ENCODE measurements around the gene CPNE7.
A peak's percentile ranks its signal among the peaks of the same experiment; 100 is the strongest.

The CPNE7 gene

GRCh38 chr16:89549007-89549700, 26.4 kb upstream of the CPNE7 start:
- DNase-seq (ENCODE audit: low read depth, low spot score): no peak

GRCh38 chr16:89550421-89551007, 25.0 kb upstream of the CPNE7 start:
- no peak for DNase-seq (ENCODE audit: low read depth, low spot score)

GRCh38 chr16:89552329-89552728, 23.2 kb upstream of the CPNE7 start:
- no peak for DNase-seq (ENCODE audit: low read depth, low spot score)

- DNase-seq (ENCODE audit: low read depth, low spot score): no peak
Measured at GRCh38 chr16:89552913-89553312, 22.6 kb upstream of the CPNE7 start.

- DNase-seq (ENCODE audit: low read depth, low spot score): no peak
Measured at GRCh38 chr16:89553733-89554132, 21.8 kb upstream of the CPNE7 start.

GRCh38 chr16:89554343-89554742, 21.2 kb upstream of the CPNE7 start:
- no peak for DNase-seq (ENCODE audit: low read depth, low spot score)

GRCh38 chr16:89555265-89555664, 20.3 kb upstream of the CPNE7 start:
- no peak for DNase-seq (ENCODE audit: low read depth, low spot score)

GRCh38 chr16:89555780-89556179, 19.8 kb upstream of the CPNE7 start:
- no peak for DNase-seq (ENCODE audit: low read depth, low spot score)

- no peak for DNase-seq (ENCODE audit: low read depth, low spot score)
Measured at GRCh38 chr16:89556750-89557689, 18.5 kb upstream of the CPNE7 start.

GRCh38 chr16:89557690-89558490, 17.7 kb upstream of the CPNE7 start:
- no peak for DNase-seq (ENCODE audit: low read depth, low spot score)

- peak; percentile 79 for DNase-seq (ENCODE audit: low read depth, low spot score)
Measured at GRCh38 chr16:89560378-89561141, 15.0 kb upstream of the CPNE7 start, which contains the start of gene RPL13. Gene RPL13 (plus strand): TSS chr16:89560682. CDS start chr16:89560960, 278 bp downstream.

- no peak for DNase-seq (ENCODE audit: low read depth, low spot score)
Measured at GRCh38 chr16:89561142-89561883, 14.2 kb upstream of the CPNE7 start.

GRCh38 chr16:89561884-89562599, 13.5 kb upstream of the CPNE7 start:
- no peak for DNase-seq (ENCODE audit: low read depth, low spot score)

- DNase-seq (ENCODE audit: low read depth, low spot score): peak; percentile 75
Measured at GRCh38 chr16:89562939-89563338, 12.6 kb upstream of the CPNE7 start.

- no peak for DNase-seq (ENCODE audit: low read depth, low spot score)
Measured at GRCh38 chr16:89563639-89564392, 11.7 kb upstream of the CPNE7 start.

- no peak for DNase-seq (ENCODE audit: low read depth, low spot score)
Measured at GRCh38 chr16:89564476-89565255, 10.9 kb upstream of the CPNE7 start.

GRCh38 chr16:89565256-89565505, 10.4 kb upstream of the CPNE7 start:
- DNase-seq (ENCODE audit: low read depth, low spot score): no peak
